Brain pericyte (primary cell): Measurements from ENCODE around the gene CACNA1D.

Experiments used
- DNase-seq: peaks from one replicate; pipeline ENCODE4 v3.0.0-alpha.2; 2012; ENCODE audit warnings: low read depth, low spot score

The CACNA1D gene

GRCh38 chr3:53822331-53822741 lies 327.9 kb downstream of the CACNA1D start:
- DNase-seq: no peak

GRCh38 chr3:53823026-53823955 lies 328.9 kb downstream of the CACNA1D start:
- no peak for DNase-seq

- no peak for DNase-seq
Observed at GRCh38 chr3:53823956-53824657, 329.7 kb downstream of the CACNA1D start.

GRCh38 chr3:53824795-53825194 lies 330.4 kb downstream of the CACNA1D start:
- no peak for DNase-seq

- no peak for DNase-seq
Observed at GRCh38 chr3:53826048-53826447, 331.6 kb downstream of the CACNA1D start.

- no peak for DNase-seq
Observed at GRCh38 chr3:53828581-53828980, 334.2 kb downstream of the CACNA1D start.

- no peak for DNase-seq
Observed at GRCh38 chr3:53829605-53830004, 335.2 kb downstream of the CACNA1D start.

GRCh38 chr3:53830944-53831343 lies 336.5 kb downstream of the CACNA1D start:
- no peak for DNase-seq

GRCh38 chr3:53833053-53833645 lies 338.7 kb downstream of the CACNA1D start:
- no peak for DNase-seq

GRCh38 chr3:53833700-53834099 lies 339.3 kb downstream of the CACNA1D start:
- no peak for DNase-seq

- DNase-seq: no peak
Observed at GRCh38 chr3:53834429-53835095, 340.2 kb downstream of the CACNA1D start.

GRCh38 chr3:53835257-53835656 lies 340.8 kb downstream of the CACNA1D start:
- no peak for DNase-seq

GRCh38 chr3:53836084-53836872 lies 341.9 kb downstream of the CACNA1D start:
- no peak for DNase-seq

- no peak for DNase-seq
Observed at GRCh38 chr3:53837331-53837730, 342.9 kb downstream of the CACNA1D start.

GRCh38 chr3:53841296-53841695 lies 346.9 kb downstream of the CACNA1D start:
- no peak for DNase-seq

- DNase-seq: no peak
Observed at GRCh38 chr3:53842436-53843194, 348.2 kb downstream of the CACNA1D start.

- no peak for DNase-seq
Observed at GRCh38 chr3:53843195-53844177, 349.1 kb downstream of the CACNA1D start.

GRCh38 chr3:53844262-53845102 lies 350.1 kb downstream of the CACNA1D start:
- DNase-seq: no peak
